ENCODE data around the gene LRRC36. TPM values are rescaled to one million over a fixed set of nuclear protein-coding genes. Genes with fewer than 3 reads are reported as not detected.

LRRC36 gene
- total RNA-seq, 2 experiments from 2014 or later: 0.64 TPM; not detected in 1

DNA sequence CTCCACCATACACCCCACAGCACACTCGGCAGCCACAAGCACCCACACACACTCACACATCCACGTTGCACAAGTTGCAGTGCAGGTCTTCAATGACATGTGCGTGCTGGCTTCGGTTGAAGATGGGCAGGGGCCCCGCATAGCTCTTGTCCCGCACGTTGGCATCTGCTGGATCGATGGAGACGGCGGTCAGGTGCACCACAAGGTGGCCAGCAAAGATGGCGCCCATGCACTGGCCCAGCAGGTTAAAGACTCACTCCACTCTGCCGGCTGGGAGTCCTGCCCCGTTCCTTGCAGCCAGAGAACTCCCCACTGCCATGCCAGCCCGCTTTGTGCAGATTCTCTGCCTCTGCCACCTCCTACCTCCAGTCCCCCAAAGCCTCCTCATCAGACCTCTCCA lies 74.3 kb downstream of the LRRC36 start:
- Mint-ChIP-seq H3K9me3 (no peaks in the 10 kb centered on the region), H3K36me3 (ENCODE audit: low read depth) (no peaks in the 10 kb centered on the region), H3K27me3 (ENCODE audit: low read depth) (peaks cover 2% of the 10 kb centered on the region), H3K4me3 (no peak overlapping the region), H3K27ac (no peak overlapping the region), H3K4me1 (ENCODE audit: low read depth) (no peaks in the 10 kb centered on the region)
- CTCF ChIA-PET: interaction anchor here (0.7 to 3.1 kb wide), 4 partner anchors 36 to 119 kb away, joined by 3 to 16 read pairs (median 6); partner anchors contain the start of genes KCTD19 and LRRC36
- intact Hi-C loops (cut with micrococcal nuclease): no loop called here
- no peak for DNase-seq

DNA sequence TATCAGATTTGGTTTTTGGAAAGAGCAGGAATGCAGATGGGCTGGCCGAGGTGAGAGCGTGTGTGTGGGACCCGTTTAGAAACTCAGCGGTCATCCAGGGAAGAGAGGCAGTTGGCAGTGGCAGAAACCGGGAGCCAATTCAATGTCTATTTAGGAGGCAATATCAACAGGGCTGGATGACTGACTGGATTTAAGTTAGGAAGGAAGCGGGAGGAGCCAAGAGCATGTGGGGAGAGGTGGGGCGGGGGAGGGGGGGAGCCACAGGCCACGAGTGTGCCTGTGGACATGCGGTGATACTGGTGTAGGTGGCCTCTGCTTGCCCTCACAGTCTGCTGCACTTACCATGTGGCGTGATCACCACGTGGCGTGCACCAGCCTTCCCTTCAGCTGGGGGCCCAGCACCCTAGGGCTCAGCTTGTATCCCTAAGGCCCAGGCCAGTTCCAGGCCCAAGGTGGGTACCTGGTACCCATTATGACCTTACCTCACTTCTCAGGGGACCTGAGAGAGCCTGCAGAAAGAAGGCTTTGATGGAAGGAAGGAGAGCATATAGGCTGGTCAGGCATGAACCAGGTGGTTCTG lies 77.5 kb downstream of the LRRC36 start:
- H3K27ac Mint-ChIP-seq: no peak overlapping the region
- no peaks in the 10 kb centered on the region for H3K4me1 Mint-ChIP-seq (ENCODE audit: low read depth)
- no peaks in the 10 kb centered on the region for H3K36me3 Mint-ChIP-seq (ENCODE audit: low read depth)
- H3K27me3 Mint-ChIP-seq (ENCODE audit: low read depth): peaks cover 4% of the 10 kb centered on the region
- intact Hi-C loops (cut with micrococcal nuclease): no loop called here
- no peaks in the 10 kb centered on the region for H3K9me3 Mint-ChIP-seq
- no peak for DNase-seq
- no peak overlapping the region for H3K4me3 Mint-ChIP-seq
- CTCF ChIA-PET: interaction anchor here (0.7 kb wide), 1 partner anchor 455 kb away, joined by 3 read pairs; no protein-coding TSS in a partner anchor

DNA sequence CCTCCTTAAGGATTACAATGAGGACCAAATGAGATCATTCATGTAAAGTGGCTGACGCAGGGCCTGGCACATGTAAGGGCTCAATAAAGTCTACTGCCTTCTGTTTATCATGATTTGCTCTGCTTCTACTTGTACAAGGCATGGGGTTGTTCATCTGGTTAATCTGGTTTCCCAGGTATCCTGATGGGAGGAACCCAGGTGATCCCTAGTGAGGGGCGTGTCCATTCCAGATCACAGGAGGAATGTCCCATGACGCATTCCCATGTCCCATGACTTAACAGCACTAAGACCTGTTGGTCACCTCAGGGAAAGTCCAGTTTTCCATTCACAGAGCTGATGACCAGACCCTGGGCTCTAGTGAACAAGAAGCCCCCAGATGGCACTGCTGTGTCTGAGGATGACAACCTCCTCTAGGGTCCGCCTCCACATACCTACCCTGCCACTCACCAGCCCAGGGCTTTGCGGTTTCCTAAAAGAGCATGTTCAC lies 78.2 kb downstream of the LRRC36 start:
- no peak overlapping the region for H3K4me3 Mint-ChIP-seq
- H3K27ac Mint-ChIP-seq: no peak overlapping the region
- no peaks in the 10 kb centered on the region for H3K36me3 Mint-ChIP-seq (ENCODE audit: low read depth)
- intact Hi-C loops (cut with micrococcal nuclease): no loop called here
- no peaks in the 10 kb centered on the region for H3K4me1 Mint-ChIP-seq (ENCODE audit: low read depth)
- H3K27me3 Mint-ChIP-seq (ENCODE audit: low read depth): peaks cover 4% of the 10 kb centered on the region
- DNase-seq: no peak
- CTCF ChIA-PET: no interaction called here
- H3K9me3 Mint-ChIP-seq: no peaks in the 10 kb centered on the region

DNA sequence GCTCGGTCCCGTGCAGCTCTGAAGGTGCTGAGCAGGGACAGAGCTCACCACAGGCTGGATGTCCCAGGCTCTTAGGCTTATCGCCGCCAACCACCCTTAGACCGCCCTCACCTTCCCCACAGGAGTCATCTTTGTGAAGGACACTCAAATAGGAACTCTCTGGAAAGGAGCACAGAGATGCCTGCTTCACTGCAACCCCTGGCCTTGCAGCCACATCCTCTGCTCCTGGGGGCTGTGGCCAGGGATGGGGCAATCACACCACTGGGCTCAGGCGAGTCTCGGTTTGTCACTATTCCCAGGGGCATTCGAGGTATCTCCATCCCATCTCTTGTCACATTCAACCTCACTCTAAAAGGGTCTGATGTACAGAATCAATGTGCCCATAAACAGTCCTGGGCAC lies 78.7 kb downstream of the LRRC36 start:
- Mint-ChIP-seq H3K27ac (no peak overlapping the region), H3K9me3 (no peaks in the 10 kb centered on the region), H3K4me3 (no peak overlapping the region), H3K36me3 (ENCODE audit: low read depth) (no peaks in the 10 kb centered on the region), H3K4me1 (ENCODE audit: low read depth) (no peaks in the 10 kb centered on the region), H3K27me3 (ENCODE audit: low read depth) (peaks cover 4% of the 10 kb centered on the region)
- CTCF ChIA-PET: no interaction called here
- DNase-seq: no peak
- intact Hi-C loops (cut with micrococcal nuclease): no loop called here

DNA sequence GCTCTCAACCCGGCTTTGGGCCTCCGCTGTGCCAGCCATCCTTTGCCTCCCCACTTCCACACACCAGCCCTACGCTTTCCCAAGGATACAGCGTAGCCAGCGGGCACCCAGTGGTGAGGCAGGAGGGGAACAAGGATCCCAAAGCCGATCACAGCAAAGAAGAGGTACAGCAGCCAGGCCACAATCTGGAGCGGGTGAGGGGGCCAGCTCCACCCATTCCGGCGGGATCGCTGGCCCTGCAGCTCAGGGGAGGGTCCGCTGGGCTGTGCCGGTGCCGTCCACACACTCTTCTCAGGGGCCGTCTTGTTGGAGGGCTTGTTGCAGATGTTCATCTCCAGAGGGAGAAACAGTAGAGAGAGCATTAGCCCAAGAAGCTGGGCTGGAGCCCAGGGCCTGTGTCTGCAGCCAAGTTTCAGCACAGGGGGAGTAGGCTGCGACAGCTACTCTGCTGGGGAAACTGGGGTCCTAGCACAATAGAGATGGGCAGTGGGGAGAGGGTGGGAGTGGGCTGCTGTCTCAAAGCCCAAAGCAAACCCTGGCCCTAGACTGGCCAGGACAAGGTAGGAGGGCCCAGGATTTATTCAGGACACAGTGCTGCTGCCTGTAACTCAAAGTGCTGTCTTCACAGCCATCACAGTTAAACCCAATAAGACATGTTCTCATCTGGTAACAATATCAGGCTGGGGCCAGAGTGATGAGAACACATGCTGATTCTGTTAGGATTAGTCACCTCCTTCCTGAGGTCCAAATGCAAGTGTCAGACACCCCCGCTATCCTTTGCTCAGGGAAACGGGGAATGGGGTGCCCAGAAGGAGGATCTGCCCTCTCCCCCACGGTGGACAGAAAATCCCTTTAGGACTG lies 79.7 kb downstream of the LRRC36 start:
- H3K27me3 Mint-ChIP-seq (ENCODE audit: low read depth): peaks cover 4% of the 10 kb centered on the region
- intact Hi-C loops (cut with micrococcal nuclease): no loop called here
- H3K9me3 Mint-ChIP-seq: no peaks in the 10 kb centered on the region
- no peak overlapping the region for H3K4me3 Mint-ChIP-seq
- H3K27ac Mint-ChIP-seq: no peak overlapping the region
- CTCF ChIA-PET: interaction anchor here (1.0 to 1.4 kb wide), 3 partner anchors 13 to 128 kb away, joined by 3 to 5 read pairs (median 4); partner anchors contain the start of genes HSD11B2 and TPPP3
- no peaks in the 10 kb centered on the region for H3K36me3 Mint-ChIP-seq (ENCODE audit: low read depth)
- H3K4me1 Mint-ChIP-seq (ENCODE audit: low read depth): no peaks in the 10 kb centered on the region
- DNase-seq: no peak

DNA sequence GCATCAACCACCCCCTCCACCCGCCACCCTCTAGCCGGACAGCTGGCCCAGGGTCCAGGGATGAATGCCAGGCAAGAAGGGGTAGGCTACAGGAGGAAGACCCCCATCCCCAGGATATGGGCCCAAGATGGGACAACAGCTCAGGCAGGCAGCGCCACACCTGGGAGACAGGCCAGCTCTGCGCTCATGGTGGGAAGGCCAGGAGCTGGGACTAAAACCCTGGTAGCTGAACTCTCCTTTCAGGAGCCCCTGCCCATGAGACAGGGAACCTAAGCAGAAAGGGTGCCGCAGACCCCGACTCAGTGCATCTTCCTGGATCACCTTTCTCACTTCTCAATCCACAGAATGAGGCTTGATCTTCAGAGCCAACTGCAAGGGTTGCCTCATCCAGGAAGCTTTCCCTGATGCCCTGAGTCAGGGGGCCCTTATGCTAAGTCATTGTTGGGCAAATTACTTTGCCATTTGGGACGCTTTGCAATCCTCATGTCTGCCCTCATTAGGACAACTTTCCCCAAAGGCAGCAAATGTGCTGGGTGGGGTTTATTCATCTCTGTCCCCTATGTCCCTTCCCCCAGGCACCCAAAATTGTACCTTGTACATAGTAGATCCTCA lies 80.7 kb downstream of the LRRC36 start:
- H3K4me3 Mint-ChIP-seq: no peak overlapping the region
- intact Hi-C loops (cut with micrococcal nuclease): no loop called here
- H3K4me1 Mint-ChIP-seq (ENCODE audit: low read depth): no peaks in the 10 kb centered on the region
- no peak for DNase-seq
- no peaks in the 10 kb centered on the region for H3K9me3 Mint-ChIP-seq
- no peaks in the 10 kb centered on the region for H3K36me3 Mint-ChIP-seq (ENCODE audit: low read depth)
- H3K27ac Mint-ChIP-seq: no peak overlapping the region
- CTCF ChIA-PET: interaction anchor here (0.8 to 1.4 kb wide), 5 partner anchors 14 to 129 kb away, joined by 3 to 6 read pairs (median 4); partner anchors contain the start of genes HSD11B2 and TPPP3
- H3K27me3 Mint-ChIP-seq (ENCODE audit: low read depth): peaks cover 6% of the 10 kb centered on the region

DNA sequence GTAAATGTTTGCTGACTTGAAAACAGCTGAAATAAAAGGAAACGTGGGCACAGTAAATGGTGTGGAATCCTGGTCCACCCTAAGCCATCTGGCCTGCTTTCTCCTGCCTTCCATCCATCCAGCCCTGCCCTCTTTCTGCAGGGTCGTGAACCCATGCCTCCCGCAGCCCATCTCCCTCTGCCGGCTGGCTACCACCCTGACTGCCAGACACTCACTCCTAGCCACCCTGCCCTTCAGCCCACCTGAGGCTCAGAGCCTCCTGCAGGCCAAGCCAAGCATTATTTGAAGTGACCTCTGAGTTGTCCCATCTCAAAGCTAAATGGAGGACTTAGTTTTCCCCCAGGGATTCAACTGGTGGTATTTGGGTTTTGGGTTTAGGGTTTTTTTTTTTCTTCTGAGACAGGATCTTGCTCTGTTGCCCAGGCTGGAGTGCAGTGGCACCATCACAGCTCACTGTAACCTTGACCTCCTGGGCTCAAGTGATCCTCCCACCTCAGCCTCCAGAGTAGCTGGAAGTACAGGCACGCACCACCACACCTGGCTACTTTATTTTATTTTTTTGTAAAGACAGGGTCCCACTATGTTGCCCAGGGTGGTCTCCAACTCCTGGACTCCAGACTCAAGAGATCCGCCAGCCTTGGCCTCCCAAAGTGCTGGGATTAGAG lies 81.3 kb downstream of the LRRC36 start:
- DNase-seq: no peak
- CTCF ChIA-PET: interaction anchor here (0.8 to 1.4 kb wide), 5 partner anchors 8 to 129 kb away, joined by 3 to 6 read pairs (median 4); partner anchors contain the start of gene TPPP3
- no peaks in the 10 kb centered on the region for H3K36me3 Mint-ChIP-seq (ENCODE audit: low read depth)
- H3K27ac Mint-ChIP-seq: no peak overlapping the region
- H3K27me3 Mint-ChIP-seq (ENCODE audit: low read depth): peaks cover 6% of the 10 kb centered on the region
- H3K4me1 Mint-ChIP-seq (ENCODE audit: low read depth): no peaks in the 10 kb centered on the region
- intact Hi-C loops (cut with micrococcal nuclease): no loop called here
- H3K4me3 Mint-ChIP-seq: no peak overlapping the region
- H3K9me3 Mint-ChIP-seq: no peaks in the 10 kb centered on the region

DNA sequence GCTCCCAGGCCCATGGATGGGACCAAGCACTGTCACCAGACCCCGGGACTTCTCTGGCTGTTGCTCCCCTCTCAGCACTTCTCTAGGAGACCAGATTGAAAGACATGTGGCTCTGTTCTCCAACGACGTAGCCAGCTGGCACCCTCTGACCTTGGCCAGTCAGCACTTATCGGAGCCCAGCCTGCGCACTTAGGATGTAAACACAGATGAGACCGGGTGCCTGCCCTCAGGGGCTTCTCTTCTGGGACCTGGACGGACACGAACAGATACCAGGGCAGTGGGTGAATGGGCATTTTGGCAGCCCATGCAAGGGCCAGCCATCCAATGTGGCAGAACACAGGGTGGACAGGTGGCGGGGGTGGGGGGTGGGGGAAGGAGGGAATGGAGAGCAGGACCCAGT lies 83.0 kb downstream of the LRRC36 start:
- intact Hi-C loops (cut with micrococcal nuclease): loop anchor here (10.0 kb wide), 1 partner anchor 455 kb away; no protein-coding TSS in a partner anchor
- no peak overlapping the region for H3K4me3 Mint-ChIP-seq
- H3K27ac Mint-ChIP-seq: no peak overlapping the region
- no peaks in the 10 kb centered on the region for H3K4me1 Mint-ChIP-seq (ENCODE audit: low read depth)
- peaks cover 11% of the 10 kb centered on the region for H3K27me3 Mint-ChIP-seq (ENCODE audit: low read depth)
- H3K9me3 Mint-ChIP-seq: no peaks in the 10 kb centered on the region
- DNase-seq: no peak
- CTCF ChIA-PET: no interaction called here
- H3K36me3 Mint-ChIP-seq (ENCODE audit: low read depth): no peaks in the 10 kb centered on the region

DNA sequence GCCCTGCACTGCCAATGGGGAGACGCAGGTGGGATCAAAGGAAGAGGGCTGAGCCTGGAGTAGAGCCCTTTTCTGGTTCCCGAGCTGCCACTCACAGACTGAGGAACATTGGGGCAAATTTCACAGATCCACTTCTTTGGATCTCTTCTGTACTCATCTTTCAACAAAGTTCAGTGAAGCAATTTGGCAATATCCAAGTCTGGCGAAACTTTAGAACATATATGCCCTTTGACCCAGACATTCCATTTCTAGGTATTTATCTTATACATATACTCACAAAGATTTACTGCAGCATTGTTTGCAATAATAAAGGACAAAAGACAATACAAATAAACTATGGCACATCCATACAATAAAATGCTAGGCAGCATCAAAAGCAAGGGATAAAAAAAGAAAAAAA lies 84.7 kb downstream of the LRRC36 start:
- peaks cover 3% of the 10 kb centered on the region for H3K4me1 Mint-ChIP-seq (ENCODE audit: low read depth)
- H3K9me3 Mint-ChIP-seq: no peaks in the 10 kb centered on the region
- H3K27ac Mint-ChIP-seq: no peak overlapping the region
- CTCF ChIA-PET: no interaction called here
- intact Hi-C loops (cut with micrococcal nuclease): loop anchor here (10.0 kb wide), 1 partner anchor 457 kb away; no protein-coding TSS in a partner anchor
- no peak overlapping the region for H3K4me3 Mint-ChIP-seq
- no peaks in the 10 kb centered on the region for H3K36me3 Mint-ChIP-seq (ENCODE audit: low read depth)
- peaks cover 16% of the 10 kb centered on the region for H3K27me3 Mint-ChIP-seq (ENCODE audit: low read depth)
- DNase-seq: no peak

DNA sequence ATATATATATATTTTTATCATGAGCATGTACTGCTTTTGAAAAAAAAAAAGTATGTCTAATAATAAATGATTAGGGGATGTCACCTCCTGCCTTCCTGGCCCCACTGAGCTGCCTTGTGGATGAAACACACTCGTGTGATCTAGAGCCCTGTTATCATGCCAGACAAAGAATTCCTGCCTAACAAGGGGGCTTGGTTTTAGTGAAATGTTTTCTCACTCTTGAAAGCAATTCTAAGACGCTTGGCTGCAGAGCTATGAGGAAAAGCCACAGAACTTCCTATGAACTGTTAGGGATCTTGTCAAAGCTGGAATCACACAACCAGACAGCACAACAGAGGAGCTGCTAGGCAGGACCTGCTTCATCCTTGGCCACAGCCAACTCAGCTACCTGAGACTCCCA lies 85.7 kb downstream of the LRRC36 start:
- peaks cover 25% of the 10 kb centered on the region for H3K27me3 Mint-ChIP-seq (ENCODE audit: low read depth)
- no peak overlapping the region for H3K27ac Mint-ChIP-seq
- intact Hi-C loops (cut with micrococcal nuclease): loop anchor here (10.0 kb wide), 1 partner anchor 457 kb away; no protein-coding TSS in a partner anchor
- H3K9me3 Mint-ChIP-seq: no peaks in the 10 kb centered on the region
- H3K4me3 Mint-ChIP-seq: no peak overlapping the region
- no peaks in the 10 kb centered on the region for H3K36me3 Mint-ChIP-seq (ENCODE audit: low read depth)
- CTCF ChIA-PET: interaction anchor here (0.6 to 2.9 kb wide), 7 partner anchors 8 to 80 kb away, joined by 3 to 11 read pairs (median 4); no protein-coding TSS in a partner anchor
- DNase-seq: no peak
- peaks cover 6% of the 10 kb centered on the region for H3K4me1 Mint-ChIP-seq (ENCODE audit: low read depth)

DNA sequence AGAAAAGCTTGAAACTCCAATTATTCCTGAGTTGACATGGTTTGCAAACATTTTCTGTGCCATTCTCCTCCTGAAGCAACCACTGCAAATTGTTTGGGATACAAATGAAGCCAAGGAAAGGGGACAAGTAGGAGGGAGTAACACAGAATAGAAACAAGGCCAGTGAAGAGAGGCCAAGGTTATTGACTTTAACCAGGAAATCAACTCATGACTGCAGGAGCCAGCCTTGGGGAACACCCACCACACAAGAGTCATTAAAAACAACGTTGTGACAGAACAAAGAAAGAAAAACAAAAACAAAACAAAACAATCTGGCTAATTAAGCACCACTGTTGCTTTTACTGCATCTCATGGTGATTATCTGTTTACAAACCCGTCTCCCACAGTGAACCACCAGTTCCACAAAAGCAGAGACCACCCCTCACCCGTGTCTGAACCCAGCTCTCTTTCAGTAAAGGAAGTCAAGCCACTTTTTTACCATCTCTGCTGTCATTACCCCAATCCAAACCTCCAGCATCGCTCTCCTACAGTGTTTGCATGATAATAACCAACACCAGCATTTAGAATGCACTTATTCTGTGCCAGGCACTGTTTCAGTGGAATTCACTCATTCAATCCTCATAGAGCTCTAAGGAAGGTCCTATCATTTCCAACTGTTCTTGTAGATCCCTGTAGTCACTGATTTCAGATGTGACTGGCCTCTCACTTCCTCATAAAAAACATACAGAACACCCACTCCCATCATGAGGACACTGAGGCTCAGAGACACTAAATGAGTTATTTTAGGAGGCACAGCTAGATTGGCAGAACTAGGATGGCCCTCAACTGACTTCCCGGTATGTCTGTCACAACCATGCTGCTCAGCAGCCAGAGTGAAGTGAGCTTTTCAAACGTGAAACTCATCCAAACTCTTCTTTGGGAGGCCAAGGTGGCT lies 87.6 kb downstream of the LRRC36 start:
- Mint-ChIP-seq H3K9me3 (no peaks in the 10 kb centered on the region), H3K4me3 (no peak overlapping the region), H3K27me3 (ENCODE audit: low read depth) (peaks cover 30% of the 10 kb centered on the region), H3K4me1 (ENCODE audit: low read depth) (peaks cover 6% of the 10 kb centered on the region), H3K27ac (no peak overlapping the region), H3K36me3 (ENCODE audit: low read depth) (no peaks in the 10 kb centered on the region)
- intact Hi-C loops (cut with micrococcal nuclease): loop anchor here (10.0 kb wide), 1 partner anchor 459 kb away; no protein-coding TSS in a partner anchor
- CTCF ChIA-PET: interaction anchor here (0.8 to 2.9 kb wide), 8 partner anchors 12 to 154 kb away, joined by 3 to 11 read pairs (median 4); no protein-coding TSS in a partner anchor
- no peak for DNase-seq

All from activated naive CD4-positive, alpha-beta T cell treated with anti-CD3 and anti-CD28 coated beads for 36 hours (primary cell).